Epidermal melanocyte (primary cell): ENCODE data around the gene TIE1.
A peak's percentile ranks its signal among the peaks of the same experiment; 100 is the strongest.

Source experiments
- DNase-seq: peaks from one replicate; pipeline ENCODE4 v3.0.0; 2011; ENCODE audit warnings: low spot score; ENCODE audit not compliant: insufficient read length

Gene TIE1

DNA sequence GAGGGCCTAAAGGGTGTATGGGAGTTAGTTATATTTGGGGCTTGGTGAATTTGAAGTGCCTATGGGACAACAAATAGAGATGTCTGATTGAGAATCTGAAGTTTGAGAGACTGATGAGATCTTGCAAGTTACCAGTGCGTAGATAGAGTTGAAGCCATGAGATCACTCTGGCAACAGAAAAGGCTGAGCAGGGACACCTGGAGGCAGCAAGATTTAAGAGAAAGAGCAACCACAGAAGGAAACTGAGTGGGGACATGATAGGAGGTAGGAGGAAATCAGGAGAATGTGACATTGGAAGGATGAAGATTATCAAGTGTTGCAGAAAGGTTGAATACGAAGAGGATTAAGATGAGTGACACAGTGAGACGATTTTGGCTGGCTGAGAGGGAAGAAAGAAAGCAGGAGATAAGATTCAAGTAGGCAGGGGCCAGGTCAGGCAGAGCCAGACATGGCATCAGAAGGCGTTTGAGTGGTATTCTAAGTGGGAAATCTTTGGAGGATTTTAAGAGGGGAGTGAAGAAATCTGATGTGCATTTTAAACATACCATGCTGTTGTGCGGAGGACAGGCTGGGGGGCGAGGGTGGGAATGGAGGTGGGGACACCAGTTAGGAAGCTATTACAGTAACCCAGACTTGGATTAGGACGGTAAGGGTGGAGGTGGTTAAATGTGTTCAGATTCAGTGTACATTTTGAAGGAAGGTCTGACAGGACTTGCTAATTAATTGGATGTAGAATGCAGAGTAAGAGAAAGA, 33.8 kb downstream of the TIE1 start:
- peak; percentile 7 for DNase-seq

GRCh38 chr1:43337588-43337987, 36.8 kb downstream of the TIE1 start, which contains the start of gene MPL:
Gene MPL, plus strand, starts transcription at chr1:43337818. Its CDS starts 31 bp downstream, at chr1:43337849.
- DNase-seq: no peak

GRCh38 chr1:43338001-43338400, 37.2 kb downstream of the TIE1 start:
- DNase-seq: no peak

DNA sequence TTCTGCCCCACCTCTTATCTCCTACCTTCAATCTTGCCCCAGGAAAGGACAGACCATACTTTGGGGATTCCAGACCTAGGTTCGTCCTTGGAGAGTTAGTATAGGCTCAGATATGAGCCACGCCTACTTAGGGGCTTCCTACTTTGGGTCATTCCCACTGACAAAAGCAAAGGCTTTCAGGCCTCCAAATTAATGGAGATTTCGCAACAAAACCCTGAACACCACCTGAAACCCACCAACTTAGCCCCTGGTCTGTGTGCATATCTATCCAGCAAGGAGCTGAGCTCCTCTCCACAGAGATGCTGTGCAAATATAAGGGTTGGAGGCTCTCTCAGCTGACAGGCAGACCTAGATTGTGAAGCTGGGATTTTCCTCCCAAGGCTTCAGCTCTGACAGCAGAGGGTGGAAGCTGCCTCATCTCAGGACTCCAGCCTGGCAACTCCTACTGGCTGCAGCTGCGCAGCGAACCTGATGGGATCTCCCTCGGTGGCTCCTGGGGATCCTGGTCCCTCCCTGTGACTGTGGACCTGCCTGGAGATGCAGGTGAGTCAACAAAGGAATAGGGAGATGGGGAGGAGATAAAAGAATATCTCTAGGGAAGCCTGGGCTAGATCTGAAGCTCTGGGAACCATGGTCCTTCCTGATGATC, 38.9 kb downstream of the TIE1 start:
- DNase-seq: no peak

DNA sequence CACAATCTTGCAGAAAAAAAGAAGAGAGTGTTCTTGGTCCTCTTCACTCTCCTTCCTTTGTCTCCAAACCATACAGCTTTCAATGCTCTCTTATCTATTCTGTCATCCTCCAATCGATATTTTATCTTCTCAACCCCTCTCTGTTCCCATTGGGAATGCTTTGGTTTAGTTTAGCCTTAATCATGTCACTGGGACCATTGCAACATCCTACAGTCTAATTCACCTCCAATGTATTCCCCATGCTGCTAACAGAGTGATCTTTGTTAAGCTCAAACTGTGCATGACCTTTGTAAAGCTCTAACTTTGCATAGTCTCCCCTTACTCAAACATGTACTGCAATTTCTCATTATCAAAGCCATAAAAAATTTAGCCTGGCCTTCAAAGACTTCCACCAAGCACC, 39.8 kb downstream of the TIE1 start:
- DNase-seq: no peak

- DNase-seq: no peak
Observed at GRCh38 chr1:43344267-43344850, 43.6 kb downstream of the TIE1 start.

DNA sequence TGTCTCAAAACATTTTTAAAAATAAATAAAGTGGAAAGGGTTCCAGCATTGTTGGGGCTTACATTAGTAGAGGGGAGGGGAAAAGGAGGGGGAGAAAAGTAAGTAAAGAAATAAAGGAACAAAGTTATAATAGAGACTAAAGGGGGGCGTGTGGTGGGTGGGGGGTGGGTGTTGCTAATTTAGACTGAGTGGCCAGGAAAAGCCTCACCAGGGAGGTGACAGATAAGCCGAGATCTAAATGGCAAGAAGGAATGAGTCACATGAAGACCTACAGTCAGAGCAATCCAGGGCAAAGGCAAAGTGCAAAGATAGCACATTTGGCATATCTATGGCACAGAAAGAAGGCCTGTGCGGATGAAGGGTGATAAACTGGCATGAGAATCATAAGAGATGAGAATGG, 44.3 kb downstream of the TIE1 start:
- no peak for DNase-seq

DNA sequence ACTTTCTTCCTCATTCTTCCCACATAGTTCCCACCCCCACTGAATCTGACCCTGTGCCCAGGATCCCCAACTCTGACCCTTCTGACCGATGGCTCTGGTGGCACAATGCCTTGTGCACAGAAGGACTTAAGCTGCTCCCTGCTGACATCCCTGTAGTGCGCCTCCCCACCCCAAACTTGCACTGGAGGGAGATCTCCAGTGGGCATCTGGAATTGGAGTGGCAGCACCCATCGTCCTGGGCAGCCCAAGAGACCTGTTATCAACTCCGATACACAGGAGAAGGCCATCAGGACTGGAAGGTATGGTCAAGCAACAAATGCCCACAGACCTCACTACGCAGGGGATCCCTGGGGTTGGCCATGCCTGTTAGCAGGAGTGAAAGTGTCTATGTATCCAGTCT, 45.9 kb downstream of the TIE1 start:
- no peak for DNase-seq

DNA sequence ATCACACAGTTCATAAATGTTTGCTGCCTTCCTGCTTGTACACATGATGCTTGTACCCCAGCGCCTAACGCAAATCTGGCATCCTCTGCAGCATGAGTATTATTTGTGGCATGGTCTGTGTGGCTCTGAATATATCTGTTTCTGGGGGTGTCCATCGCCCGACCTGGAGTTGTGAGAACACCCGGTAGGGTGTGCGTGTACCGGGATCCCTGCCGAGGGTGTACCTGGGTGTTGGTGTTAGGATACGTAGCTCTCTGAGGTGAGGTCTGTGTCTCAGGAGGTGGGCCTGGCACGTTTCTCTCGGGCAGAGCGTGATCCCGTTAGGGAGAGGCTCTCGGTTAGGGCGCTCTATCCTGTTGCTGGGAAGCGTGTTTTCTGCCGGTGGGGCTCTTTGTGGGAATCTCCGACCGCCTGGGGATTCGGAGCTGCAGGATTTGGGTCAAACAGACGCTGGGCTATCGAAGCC, 47.6 kb downstream of the TIE1 start:
- DNase-seq: no peak

DNA sequence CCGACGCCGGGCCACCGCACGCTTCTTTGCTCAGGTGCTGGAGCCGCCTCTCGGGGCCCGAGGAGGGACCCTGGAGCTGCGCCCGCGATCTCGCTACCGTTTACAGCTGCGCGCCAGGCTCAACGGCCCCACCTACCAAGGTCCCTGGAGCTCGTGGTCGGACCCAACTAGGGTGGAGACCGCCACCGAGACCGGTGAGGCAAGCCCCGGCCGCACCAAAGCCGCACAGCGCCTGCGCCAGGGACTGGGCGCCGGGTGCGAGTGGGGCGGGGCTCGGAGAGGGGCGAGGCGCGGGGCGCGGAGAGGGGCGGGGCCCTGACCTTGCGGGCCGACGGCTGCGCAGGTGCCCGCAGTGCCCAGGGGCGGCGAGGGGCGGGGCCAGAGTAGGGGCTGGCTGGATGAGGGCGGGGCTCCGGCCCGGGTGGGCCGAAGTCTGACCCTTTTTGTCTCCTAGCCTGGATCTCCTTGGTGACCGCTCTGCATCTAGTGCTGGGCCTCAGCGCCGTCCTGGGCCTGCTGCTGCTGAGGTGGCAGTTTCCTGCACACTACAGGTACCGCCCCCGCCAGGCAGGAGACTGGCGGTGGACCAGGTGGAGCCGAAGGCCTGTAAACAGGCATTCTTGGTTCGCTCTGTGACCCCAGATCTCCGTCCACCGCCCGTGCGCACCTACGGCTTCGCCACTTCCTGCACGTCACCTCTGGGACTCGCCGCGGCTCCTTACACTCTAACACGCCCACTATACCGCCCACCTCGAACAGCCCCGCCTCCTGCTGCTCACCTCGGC, 48.2 kb downstream of the TIE1 start:
- DNase-seq: peak; percentile 39

- no peak for DNase-seq
Observed at GRCh38 chr1:43349594-43350306, 49.0 kb downstream of the TIE1 start.

- DNase-seq: no peak
Observed at GRCh38 chr1:43350976-43351375, 50.2 kb downstream of the TIE1 start.

DNA sequence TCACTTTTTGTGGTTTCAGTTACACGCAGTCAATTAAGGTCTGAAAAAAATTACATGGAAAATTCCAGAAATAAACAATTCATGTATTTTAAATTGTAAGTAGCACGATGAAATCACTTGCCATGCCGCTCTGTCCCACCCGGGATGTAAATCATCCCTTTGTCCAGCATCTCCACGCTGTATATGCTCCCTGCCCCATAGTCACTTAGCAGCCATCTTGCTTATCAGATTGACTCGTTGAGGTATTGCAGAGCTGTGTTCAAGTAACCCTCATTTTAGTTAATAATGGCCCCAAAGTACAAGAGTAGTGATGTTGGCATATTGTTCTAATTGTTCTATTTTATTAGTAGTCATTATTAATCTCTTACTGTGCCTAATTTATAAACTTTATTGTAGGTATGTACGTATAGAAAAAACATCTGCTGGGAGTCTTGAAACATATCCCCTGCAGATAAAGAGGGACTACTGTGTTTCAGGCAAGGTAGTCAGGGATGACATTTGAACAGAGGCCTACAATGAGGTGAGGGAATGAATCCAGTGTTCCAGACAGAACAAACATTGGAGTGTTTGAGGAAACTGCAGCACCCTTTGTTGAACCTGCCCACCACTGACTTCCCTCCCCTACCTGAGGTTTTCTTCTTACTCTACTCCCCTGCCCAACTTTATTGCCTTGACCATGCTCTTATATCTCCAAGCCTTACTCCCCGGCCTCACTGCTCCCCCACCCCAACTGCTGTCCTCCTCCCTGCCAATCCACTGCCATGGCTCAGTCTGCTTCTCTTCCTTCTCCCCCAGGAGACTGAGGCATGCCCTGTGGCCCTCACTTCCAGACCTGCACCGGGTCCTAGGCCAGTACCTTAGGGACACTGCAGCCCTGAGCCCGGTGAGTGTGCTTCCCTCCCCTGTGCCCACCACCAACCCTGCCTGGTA, 50.9 kb downstream of the TIE1 start:
- DNase-seq: no peak

DNA sequence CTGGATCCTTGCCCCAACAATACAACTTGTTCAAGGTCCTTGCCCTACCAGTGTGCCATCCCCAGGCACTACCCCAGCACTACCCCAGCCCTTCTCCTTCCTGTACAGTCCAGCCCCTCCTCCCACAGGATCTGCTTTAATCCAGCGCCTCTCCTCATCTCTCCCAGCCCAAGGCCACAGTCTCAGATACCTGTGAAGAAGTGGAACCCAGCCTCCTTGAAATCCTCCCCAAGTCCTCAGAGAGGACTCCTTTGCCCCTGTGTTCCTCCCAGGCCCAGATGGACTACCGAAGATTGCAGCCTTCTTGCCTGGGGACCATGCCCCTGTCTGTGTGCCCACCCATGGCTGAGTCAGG, 51.5 kb downstream of the TIE1 start:
- no peak for DNase-seq

DNA sequence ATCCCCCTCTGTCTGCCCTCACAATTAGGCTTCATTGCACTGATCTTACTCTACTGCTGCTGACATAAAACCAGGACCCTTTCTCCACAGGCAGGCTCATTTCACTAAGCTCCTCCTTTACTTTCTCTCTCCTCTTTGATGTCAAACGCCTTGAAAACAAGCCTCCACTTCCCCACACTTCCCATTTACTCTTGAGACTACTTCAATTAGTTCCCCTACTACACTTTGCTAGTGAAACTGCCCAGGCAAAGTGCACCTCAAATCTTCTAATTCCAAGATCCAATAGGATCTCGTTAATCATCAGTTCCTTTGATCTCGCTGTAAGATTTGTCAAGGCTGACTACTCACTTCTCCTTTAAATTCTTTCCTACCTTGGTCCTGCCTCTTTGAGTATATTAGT, 52.1 kb downstream of the TIE1 start:
- no peak for DNase-seq

DNA sequence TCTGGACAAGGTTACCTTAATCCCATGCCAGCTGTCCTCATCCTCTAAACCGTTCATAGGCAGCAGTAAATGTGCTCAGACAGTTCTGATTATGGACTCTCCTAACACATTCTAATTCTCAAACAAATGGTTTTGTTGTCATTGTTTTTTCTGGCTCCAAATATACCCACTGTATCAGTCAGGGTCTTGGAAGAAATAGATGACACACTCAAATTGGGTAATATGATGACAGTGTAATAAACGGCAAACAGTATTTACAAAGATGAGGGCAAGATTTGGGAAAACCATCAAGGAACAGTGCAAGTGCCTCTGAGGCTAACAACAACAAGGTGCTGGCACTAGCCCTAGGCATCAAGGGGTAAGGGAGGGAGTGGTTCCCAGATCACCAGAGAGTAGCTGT, 53.7 kb downstream of the TIE1 start:
- DNase-seq: no peak

- DNase-seq: no peak
Observed at GRCh38 chr1:43354936-43355335, 54.2 kb downstream of the TIE1 start.

DNA sequence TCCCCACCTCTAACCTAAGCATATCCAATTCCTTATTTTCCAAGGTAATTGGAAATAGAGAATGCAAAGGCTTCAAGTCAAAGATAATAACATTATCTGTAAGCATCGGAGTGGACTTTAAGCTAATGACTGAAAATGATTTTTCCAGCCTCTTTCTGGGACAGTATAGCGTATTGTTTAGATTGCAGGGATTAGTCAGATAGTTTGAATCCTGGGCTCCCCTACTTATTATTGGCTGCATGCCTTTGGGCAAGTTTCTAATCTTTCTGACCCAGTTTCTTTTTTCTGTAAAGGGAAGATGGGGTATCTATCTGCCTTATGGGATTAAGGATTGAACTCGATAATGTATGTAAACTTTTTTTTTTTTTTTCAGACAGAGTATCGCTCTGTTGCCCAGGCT, 56.5 kb downstream of the TIE1 start:
- DNase-seq: no peak

- no peak for DNase-seq
Observed at GRCh38 chr1:43358121-43358745, 57.5 kb downstream of the TIE1 start.
